ENCODE data around the gene RLN1.

- TF ChIP-seq CTCF (IDR thresholded peaks at IDR 0.05): no peak
- no peak for TF ChIP-seq POLR2A (IDR thresholded peaks at IDR 0.05)
Observed at GRCh38 chr9:5375091-5375490, 35.4 kb upstream of the RLN1 start.
